Cardiac muscle cell (in vitro differentiated cells and primary cell): ENCODE data around the gene LYPD5. TPM values are rescaled to one million over a fixed set of nuclear protein-coding genes. Genes with fewer than 3 reads are reported as not detected.

Experiments used
- DNase-seq, 2 donors: peaks; one replicate each; pipeline versions ENCODE4 v3.0.0 to v3.0.0-alpha.2; 2010 to 2017; ENCODE audit warnings: low read depth in 1 of 2, low spot score in 1 of 2
- H3K27ac ChIP-seq: fragments of 200-600 bp; sonication (generic); 2 replicates; pipeline ENCODE4 v1.5.1; 2016
- H3K27me3 ChIP-seq: fragments of 200-600 bp; sonication (generic); 2 replicates; pipeline ENCODE4 v1.6.0; 2016; ENCODE audit warnings: control low read depth
- H3K36me3 ChIP-seq: fragments of 200-600 bp; sonication (generic); 2 replicates; pipeline ENCODE4 v1.5.1; 2016; ENCODE audit warnings: control low read depth
- H3K4me1 ChIP-seq: fragments of 200-600 bp; sonication (generic); 2 replicates; pipeline ENCODE4 v1.8.1; 2017; ENCODE audit warnings: low read depth, mild to moderate bottlenecking, mixed run types
- H3K4me3 ChIP-seq: fragments of 200-600 bp; sonication (generic); 2 replicates; pipeline ENCODE4 v1.5.1; 2016; ENCODE audit warnings: mild to moderate bottlenecking
- H3K9me3 ChIP-seq: fragments of 200-600 bp; sonication (generic); 2 replicates; pipeline ENCODE4 v1.5.1; 2017; ENCODE audit warnings: low read depth, mild to moderate bottlenecking, control low read depth
- polyA plus RNA-seq: library from polyadenylated mRNA; unstranded; fragments of >200 nt; fragmentation: Nextera tagmentation; extraction: Ambion mirVana; gene quantifications from 2 replicates; pipeline ENCODE4 v1.2.1, GENCODE V29; 2016
- total RNA-seq: library from RNA; depleted of rRNA; stranded (reverse); fragments of >200 nt; gene quantifications from 2 replicates; pipeline ENCODE4 v1.2.3, GENCODE V29; 2016
- TF ChIP-seq, protein P1 (sequence below): IDR thresholded peaks from 2 replicates; pipeline ENCODE4 v1.5.1; 2012; ENCODE audit warnings: low read depth, mild to moderate bottlenecking, low read length

The LYPD5 gene
- total and polyA plus RNA-seq, 2 experiments from 2014 or later: 0.56 TPM; not detected in 1

DNA sequence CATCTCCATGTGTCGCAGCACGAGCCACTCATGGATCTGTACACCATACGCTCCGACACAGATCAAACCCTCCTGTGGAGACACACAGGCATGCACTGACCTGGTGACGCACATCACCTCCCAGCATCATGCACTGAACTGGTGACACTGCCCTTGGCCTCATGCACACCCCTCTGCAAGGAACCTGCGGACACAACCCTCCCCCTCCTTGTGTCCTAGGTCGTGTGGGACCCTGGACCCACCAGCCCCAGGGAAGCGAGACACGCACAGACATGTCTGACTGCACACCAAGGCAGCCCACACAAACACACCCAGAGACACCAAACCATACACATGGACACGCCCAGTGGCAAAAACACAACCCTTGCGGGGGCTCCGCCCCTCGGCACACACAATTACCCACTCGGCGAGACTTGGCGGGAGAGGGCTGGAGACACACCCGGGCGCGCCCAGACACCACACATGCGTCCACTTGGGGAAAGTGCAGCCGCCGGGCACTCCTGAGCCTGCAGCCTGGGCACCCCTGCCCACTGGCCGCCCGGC lies 19.5 kb downstream of the LYPD5 start:
- Histone ChIP-seq H3K27ac (no peak overlapping the region), H3K4me1 (no peaks in the 10 kb centered on the region), H3K4me3 (no peak overlapping the region), H3K27me3 (peaks cover 10% of the 10 kb centered on the region), H3K9me3 (no peaks in the 10 kb centered on the region), H3K36me3 (no peaks in the 10 kb centered on the region)
- no peak for DNase-seq
- TF ChIP-seq, protein P1, sequence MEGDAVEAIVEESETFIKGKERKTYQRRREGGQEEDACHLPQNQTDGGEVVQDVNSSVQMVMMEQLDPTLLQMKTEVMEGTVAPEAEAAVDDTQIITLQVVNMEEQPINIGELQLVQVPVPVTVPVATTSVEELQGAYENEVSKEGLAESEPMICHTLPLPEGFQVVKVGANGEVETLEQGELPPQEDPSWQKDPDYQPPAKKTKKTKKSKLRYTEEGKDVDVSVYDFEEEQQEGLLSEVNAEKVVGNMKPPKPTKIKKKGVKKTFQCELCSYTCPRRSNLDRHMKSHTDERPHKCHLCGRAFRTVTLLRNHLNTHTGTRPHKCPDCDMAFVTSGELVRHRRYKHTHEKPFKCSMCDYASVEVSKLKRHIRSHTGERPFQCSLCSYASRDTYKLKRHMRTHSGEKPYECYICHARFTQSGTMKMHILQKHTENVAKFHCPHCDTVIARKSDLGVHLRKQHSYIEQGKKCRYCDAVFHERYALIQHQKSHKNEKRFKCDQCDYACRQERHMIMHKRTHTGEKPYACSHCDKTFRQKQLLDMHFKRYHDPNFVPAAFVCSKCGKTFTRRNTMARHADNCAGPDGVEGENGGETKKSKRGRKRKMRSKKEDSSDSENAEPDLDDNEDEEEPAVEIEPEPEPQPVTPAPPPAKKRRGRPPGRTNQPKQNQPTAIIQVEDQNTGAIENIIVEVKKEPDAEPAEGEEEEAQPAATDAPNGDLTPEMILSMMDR: no peak

- DNase-seq: no peak
- TF ChIP-seq, protein P1: no peak
- Histone ChIP-seq H3K9me3 (no peaks in the 10 kb centered on the region), H3K27me3 (peaks cover 14% of the 10 kb centered on the region), H3K4me1 (no peaks in the 10 kb centered on the region), H3K27ac (no peak overlapping the region), H3K4me3 (no peak overlapping the region), H3K36me3 (no peaks in the 10 kb centered on the region)
Observed at GRCh38 chr19:43782311-43782660, 20.0 kb downstream of the LYPD5 start.

- no peak for DNase-seq
- peaks cover 20% of the 10 kb centered on the region for H3K27me3 ChIP-seq
- H3K27ac ChIP-seq: no peak overlapping the region
- no peak overlapping the region for H3K4me3 ChIP-seq
- H3K4me1 ChIP-seq: no peaks in the 10 kb centered on the region
- H3K36me3 ChIP-seq: no peaks in the 10 kb centered on the region
- H3K9me3 ChIP-seq: no peaks in the 10 kb centered on the region
- TF ChIP-seq, protein P1: no peak
Observed at GRCh38 chr19:43781630-43782310, 20.5 kb downstream of the LYPD5 start.

DNA sequence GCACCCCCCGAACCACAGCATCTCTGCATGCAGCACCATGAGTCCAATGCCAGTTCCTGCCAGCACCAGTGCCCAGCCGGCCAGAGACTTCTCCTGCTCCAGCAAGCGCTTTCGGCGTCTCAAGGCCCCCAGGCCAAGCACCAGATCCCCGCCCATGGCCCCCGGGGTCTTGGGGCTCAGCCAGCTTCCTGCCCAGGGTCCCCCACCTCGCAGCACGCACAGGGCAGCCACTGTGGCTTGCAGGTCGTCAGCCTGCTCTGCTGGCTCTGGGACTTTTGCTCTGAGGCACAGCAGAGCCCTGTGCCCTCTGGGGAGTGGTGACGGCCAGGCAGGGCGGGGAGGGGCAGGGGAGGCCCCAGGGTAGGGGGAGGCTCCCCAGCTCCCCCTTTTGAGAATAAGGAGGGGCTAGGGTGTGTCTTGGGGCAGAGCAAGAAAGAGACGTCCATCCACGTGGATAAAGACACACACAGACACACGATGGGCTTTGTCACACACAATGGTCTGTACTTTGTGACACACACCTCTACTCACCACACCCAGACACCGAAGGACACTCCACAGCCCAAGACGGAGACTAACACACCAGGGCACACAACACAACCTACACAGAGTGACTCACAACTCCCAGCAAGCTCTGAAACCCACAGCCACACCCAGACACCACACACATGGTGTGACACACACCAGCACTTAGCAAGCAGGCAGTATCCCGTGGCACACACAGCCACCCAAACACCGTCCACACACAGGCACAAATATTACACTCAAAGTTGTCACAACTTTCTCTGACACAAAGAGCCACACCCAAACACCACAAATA lies 21.3 kb downstream of the LYPD5 start, which contains the start of gene KCNN4:
Gene KCNN4, minus strand, starts transcription at position 268 of the 820 bp plus-strand sequence. Its CDS starts 112 bp downstream, at position 156.
- Histone ChIP-seq H3K4me3 (no peak within 1 kb of the TSS), H3K27me3 (peaks cover 28% of the 10 kb centered on the region), H3K9me3 (no peaks in the 10 kb centered on the region), H3K27ac (no peak within 1 kb of the TSS), H3K4me1 (no peaks in the 10 kb centered on the region), H3K36me3 (no peaks in the 10 kb centered on the region)
- TF ChIP-seq, protein P1: no peak
- no peak for DNase-seq

GRCh38 chr19:43779820-43780219 lies 22.4 kb downstream of the LYPD5 start:
- Histone ChIP-seq H3K27me3 (peaks cover 35% of the 10 kb centered on the region), H3K27ac (no peak overlapping the region), H3K4me1 (peaks cover 2% of the 10 kb centered on the region), H3K9me3 (no peaks in the 10 kb centered on the region), H3K36me3 (no peaks in the 10 kb centered on the region), H3K4me3 (no peak overlapping the region)
- TF ChIP-seq, protein P1: peak; percentile 5
- DNase-seq: no peak
